HepG2 (cell line): ENCODE results near the gene CD6.

Source experiments
- BCLAF1 ChIP-seq: fragments of 450-650 bp; IDR thresholded peaks from 2 replicates; pipeline ENCODE4 v1.6.1; 2017; ENCODE audit warnings: mild to moderate bottlenecking
- CHD4 ChIP-seq: fragments of 200-600 bp; sonication (generic); IDR thresholded peaks from 2 replicates; pipeline ENCODE4 v1.7.0; 2017; ENCODE audit warnings: mild to moderate bottlenecking, low read length, borderline replicate concordance
- ESRRA ChIP-seq: sonication (generic); formaldehyde crosslinking; IDR thresholded peaks from 2 replicates; pipeline ENCODE4 v1.5.1; 2020; ENCODE audit warnings: mild to moderate bottlenecking, low read depth, missing genetic modification reagents
- EZH2 ChIP-seq: conservative IDR thresholded peaks from 2 replicates; pipeline ENCODE4 v1.6.1; 2012; ENCODE audit warnings: mild to moderate bottlenecking, low read depth, low read length, moderate library complexity
- POLR2AphosphoS5 ChIP-seq: IDR thresholded peaks from 2 replicates; pipeline ENCODE4 v1.6.1; 2012; ENCODE audit warnings: low read depth, low read length
- RBAK ChIP-seq: sonication (generic); formaldehyde crosslinking; IDR thresholded peaks from 2 replicates; pipeline ENCODE4 v1.5.1; 2020; ENCODE audit warnings: mild to moderate bottlenecking, missing genetic modification reagents
- RFX5 ChIP-seq: IDR thresholded peaks from 2 replicates; pipeline ENCODE4 v1.6.1; 2011; ENCODE audit warnings: low read depth, low read length, improper control_type of control experiment
- SP1 ChIP-seq, 2 experiments: fragments of 450-650 bp in 1 of 2; sonication (generic) in 1 of 2; formaldehyde crosslinking in 1 of 2; IDR thresholded peaks; 2 replicates each; pipeline versions ENCODE4 v1.4.0 to v1.6.1; 2016 to 2020; ENCODE audit warnings: missing genetic modification reagents in 1 of 2
- SP140L ChIP-seq: sonication (generic); formaldehyde crosslinking; IDR thresholded peaks from 2 replicates; pipeline ENCODE4 v1.4.0; 2020; ENCODE audit warnings: missing genetic modification reagents, borderline replicate concordance
- ZNF24 ChIP-seq: fragments of 450-650 bp; IDR thresholded peaks from 2 replicates; pipeline ENCODE4 v1.6.1; 2017; ENCODE audit warnings: antibody characterized with exemption, mild to moderate bottlenecking
- ZNF317 ChIP-seq: sonication (generic); formaldehyde crosslinking; IDR thresholded peaks from 2 replicates; pipeline ENCODE4 v1.5.0; 2020; ENCODE audit warnings: mild to moderate bottlenecking, missing genetic modification reagents
- ZNF670 ChIP-seq: sonication (generic); formaldehyde crosslinking; IDR thresholded peaks from 2 replicates; pipeline ENCODE4 v1.8.0; 2022; ENCODE audit warnings: mild to moderate bottlenecking, missing genetic modification reagents, borderline replicate concordance

GRCh38 chr11:61042537-61042936 lies 71.1 kb downstream of the CD6 start:
- TF ChIP-seq ZNF670 (CRISPR knock-in tag) (no peak), EZH2 (no peak), RBAK (CRISPR knock-in tag) (no peak), ESRRA (CRISPR knock-in tag) (no peak), SP1 (IDR thresholded peaks at IDR 0.05) (no peak), SP1 (CRISPR knock-in tag; IDR thresholded peaks at IDR 0.05) (no peak), SP140L (CRISPR knock-in tag) (no peak), POLR2AphosphoS5 (no peak), ZNF24 (no peak), CHD4 (no peak), ZNF317 (CRISPR knock-in tag) (no peak), BCLAF1 (no peak), RFX5 (no peak)
